ENCODE data around the gene SCYGR4.

- TF ChIP-seq YY1 (IDR thresholded peaks at IDR 0.05; ENCODE audit: low read depth, low read length) (no peak), FOXK2 (IDR thresholded peaks at IDR 0.05) (no peak), ZNF592 (IDR thresholded peaks at IDR 0.05) (no peak), RAD51 (IDR thresholded peaks at IDR 0.05) (no peak)
Measured at GRCh38 chr2:227606476-227606875, 10.8 kb upstream of the SCYGR4 start.

Data from GM12878 (cell line).